Astrocyte (in vitro differentiated cells and primary cell): Measurements from ENCODE around the gene A3GALT2.

Experiments used
- EZH2 ChIP-seq: IDR thresholded peaks from 2 replicates; pipeline ENCODE4 v1.6.1; 2012; ENCODE audit warnings: mild to moderate bottlenecking, low read length, inconsistent platforms; ENCODE audit not compliant: insufficient read depth
- TF ChIP-seq, protein P1 (sequence below): IDR thresholded peaks from 2 replicates; pipeline ENCODE4 v1.5.1; 2011; ENCODE audit warnings: low read depth, mild to moderate bottlenecking, inconsistent platforms, low read length, moderate library complexity; ENCODE audit not compliant: insufficient read depth

GRCh38 chr1:33349081-33349759 is 28.3 kb upstream of the A3GALT2 start:
- TF ChIP-seq, protein P1, sequence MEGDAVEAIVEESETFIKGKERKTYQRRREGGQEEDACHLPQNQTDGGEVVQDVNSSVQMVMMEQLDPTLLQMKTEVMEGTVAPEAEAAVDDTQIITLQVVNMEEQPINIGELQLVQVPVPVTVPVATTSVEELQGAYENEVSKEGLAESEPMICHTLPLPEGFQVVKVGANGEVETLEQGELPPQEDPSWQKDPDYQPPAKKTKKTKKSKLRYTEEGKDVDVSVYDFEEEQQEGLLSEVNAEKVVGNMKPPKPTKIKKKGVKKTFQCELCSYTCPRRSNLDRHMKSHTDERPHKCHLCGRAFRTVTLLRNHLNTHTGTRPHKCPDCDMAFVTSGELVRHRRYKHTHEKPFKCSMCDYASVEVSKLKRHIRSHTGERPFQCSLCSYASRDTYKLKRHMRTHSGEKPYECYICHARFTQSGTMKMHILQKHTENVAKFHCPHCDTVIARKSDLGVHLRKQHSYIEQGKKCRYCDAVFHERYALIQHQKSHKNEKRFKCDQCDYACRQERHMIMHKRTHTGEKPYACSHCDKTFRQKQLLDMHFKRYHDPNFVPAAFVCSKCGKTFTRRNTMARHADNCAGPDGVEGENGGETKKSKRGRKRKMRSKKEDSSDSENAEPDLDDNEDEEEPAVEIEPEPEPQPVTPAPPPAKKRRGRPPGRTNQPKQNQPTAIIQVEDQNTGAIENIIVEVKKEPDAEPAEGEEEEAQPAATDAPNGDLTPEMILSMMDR: no peak
- TF ChIP-seq EZH2: no peak
